GM21619 (cell line): ENCODE data around the gene LAMA5.

ENCODE experiments used
- ATAC-seq: cut with Tn5 transposase; IDR thresholded peaks from one replicate; pipeline ENCODE4 v1.9.1; 2021; ENCODE audit not compliant: unreplicated experiment

Gene LAMA5

GRCh38 chr20:62372042-62372993, 5.2 kb upstream of the LAMA5 start:
- no peak for ATAC-seq

DNA sequence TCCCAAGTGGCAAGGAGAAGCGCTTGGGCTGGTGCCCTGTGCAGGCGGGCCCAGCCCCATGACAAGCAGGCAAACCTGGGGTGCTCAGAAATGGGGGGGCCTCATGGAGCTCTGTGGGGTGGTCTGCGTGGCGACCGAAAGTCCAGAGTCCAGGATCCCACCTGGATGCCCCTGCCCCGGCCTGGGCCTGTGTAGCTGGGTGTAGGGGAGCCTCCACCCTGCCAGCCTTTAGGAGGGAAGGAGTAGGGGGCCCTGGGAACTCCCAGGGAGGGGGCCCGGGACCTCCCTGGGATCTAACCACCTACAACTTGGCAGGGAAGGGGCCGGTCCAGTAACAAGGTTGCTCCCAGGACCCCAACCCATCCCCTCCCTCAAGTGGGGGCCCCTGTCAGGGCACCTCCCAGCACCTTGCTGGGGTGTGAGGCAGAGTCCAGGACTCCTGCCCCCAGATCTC, 4.5 kb upstream of the LAMA5 start:
- ATAC-seq: no peak

DNA sequence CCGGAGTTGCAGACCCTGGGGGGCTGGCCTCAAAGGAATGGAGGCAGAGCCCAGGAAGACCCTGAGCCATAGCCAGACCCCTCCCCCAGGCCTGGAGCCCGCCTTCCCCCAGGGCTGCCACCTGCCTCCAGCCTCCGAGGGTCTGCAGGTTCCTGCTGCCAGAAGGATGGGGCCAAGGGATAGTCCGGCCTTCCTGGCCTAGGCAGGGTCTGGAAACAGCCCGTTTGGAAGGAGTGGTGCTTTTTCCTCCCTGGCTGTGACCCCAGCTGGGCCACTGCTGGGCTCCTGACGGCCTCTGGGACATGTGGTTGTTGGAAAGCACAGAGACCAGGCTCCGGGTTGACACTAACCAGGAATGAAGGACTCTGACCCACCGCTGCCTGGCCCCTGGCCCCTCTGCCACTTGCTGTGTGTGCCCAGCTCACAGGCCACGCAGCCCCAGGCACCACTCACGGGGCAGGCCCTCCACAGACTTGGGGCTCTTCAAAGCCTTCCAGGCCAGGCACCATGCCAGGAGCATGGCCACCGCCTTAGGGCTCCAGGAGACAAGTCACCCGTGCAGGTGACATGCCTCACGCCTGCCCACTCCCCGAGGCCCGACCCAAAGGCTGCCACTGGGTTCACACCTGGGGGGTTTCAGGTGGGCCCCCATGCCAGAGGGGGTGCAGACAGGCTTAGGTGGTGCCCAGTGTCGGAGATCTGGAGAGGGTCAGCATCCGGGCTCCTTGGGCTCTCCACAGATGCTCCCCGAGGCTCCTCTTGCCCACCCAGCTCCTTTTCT, 3.9 kb upstream of the LAMA5 start:
- ATAC-seq: no peak

GRCh38 chr20:62370115-62370806, 3.1 kb upstream of the LAMA5 start:
- ATAC-seq: no peak

DNA sequence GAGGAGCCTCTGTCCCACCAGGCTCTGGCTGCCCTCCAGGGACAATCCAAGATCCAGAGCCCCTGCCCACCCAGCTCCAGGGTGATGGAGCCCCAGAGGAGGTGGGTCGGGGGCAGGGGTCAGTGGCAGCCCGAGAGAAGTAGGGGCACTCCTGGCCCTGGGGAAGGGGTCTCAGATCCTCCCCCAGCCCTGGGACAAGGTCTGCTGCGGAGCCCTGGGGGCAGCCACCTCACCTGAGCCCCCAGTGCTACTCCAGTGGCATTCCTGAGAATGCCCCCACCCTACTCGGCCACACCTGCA, 2.7 kb upstream of the LAMA5 start:
- ATAC-seq: no peak

- no peak for ATAC-seq
These were observed 2.1 kb upstream of the LAMA5 start for GRCh38 chr20:62368976-62369814.

DNA sequence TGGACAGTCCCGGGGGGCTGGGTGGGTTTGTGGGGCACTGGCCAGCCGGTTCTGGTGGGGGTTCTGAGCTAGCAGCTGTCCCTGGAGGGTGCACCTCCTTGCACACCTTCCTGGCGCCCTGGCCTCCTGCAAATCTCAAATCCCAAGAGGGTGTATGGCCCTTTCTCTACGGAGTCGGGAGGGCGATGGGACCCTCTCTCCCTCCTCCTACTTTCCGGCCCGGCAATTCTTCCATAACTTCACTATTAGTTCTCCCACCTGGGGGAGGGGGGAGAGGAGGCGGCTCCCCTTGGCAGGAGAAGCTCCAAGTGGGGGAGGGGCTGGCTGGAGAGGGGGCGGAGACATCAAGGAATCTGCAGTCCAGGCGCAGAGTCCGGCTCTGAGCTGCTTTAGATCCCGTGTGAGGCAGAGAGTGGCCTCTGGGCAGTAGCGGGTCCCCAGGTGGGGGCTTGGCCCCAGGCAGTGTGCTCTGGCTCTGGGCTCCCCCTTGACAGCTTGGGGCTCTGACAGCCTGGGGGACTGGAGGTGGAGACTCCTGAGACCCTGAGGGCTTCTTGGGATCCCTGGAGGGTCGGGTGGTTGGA, 1.4 kb upstream of the LAMA5 start:
- no peak for ATAC-seq

DNA sequence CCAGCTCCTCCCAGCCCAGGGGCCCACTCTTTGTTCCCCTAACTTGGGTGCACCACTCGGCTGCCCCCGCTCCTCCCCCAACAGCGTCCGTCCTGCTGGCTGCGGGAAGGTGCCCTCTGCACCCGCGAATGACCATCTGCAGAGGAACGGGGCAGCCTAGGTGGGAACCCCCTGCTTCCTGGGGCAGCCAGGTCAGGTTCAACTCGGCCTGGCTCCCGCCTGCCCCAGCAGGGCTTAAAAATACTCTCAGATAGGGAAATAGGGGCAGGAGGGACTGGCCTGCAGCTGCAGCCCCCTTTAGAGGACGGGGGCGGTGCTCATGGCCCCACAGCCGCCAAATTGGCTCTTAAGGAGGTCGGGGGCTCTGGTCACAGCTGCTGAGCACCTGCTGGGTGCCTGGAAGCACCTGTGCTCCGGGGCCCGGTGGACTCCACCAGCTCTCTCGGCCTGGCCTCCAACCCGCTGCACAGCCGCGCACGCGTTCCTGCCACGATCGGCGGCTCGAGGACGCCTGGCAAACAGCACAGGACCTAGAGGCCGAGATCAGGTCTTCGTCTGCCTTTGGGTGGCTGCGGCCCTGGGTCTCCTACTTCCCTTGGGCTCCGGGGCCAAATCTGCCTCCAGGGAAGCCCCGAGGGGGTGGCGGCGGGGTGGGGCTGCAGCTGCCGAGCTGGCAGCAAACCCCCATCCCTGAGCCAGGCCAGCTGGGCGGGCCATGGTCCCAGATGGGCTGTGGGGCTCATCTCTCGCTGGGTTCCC, 700 bp upstream of the LAMA5 start:
- no peak for ATAC-seq

DNA sequence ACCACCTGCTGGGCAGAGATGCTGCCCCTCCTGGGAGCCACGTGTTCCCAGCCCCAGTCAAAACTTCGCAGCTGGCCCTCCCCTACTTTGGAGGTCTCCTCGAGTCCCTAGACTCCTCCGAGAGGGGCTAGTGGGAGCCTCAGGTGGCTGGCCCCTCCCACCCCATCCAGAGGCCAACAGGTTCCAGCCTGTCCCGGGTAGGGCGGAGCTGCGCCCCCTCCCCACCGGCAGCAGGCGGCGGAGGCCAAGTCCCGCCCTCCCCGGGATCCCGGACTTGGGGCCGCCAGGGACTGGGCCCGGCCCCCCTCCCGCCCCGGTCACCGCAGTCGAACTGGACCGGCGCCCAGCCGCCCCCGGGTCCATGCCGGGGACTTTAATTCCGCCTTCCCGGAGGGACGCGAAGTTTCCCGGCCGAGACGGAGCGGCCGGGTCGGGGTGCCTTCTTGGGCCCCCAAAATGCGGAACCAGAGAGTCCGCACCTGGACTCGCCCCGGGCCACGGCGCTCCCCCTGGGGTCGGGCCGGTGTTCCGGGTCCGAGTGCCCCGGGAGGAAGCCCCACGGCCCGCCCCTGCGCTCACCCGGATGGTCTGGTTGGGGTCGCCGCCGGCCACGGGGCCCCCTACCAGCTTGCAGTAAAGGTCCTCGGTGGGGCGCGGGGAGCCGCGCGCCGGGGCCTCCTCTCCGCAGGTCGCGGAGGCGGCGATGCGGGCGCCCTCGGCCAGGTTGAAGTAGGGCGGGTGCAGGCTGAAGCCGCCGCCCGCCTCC, 559 bp downstream of the LAMA5 start:
- no peak for ATAC-seq

DNA sequence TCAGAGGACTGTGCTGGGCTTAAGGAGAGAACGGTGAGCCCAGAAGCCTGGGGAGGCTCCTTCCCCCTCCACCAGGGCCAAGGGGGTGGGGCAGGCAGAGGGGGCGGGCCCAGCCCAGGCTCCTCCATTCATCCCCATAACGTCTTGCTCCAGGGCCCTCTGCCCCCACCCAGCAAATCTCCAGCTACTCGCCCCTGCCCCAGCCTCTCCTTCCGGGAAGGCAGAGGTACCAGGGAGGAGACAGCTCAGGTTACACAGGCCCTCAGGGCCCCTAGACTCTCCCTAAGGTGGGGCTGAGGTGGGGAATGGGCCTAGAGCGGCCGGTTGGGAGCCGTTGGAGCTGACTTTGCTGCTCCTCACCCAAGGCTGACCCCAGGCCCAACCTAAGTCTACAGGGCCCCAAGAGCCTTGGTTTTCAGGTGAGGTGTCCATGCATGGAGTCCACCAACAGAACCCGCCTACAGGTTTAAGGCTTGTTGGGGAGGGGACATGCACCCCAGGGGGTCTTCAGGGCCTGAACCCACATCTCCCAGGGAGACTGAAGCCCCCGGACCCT, 1.2 kb downstream of the LAMA5 start:
- no peak for ATAC-seq

- ATAC-seq: no peak
These were observed 2.0 kb downstream of the LAMA5 start for GRCh38 chr20:62364911-62365736.

GRCh38 chr20:62363920-62364851, 2.9 kb downstream of the LAMA5 start:
- ATAC-seq: no peak

DNA sequence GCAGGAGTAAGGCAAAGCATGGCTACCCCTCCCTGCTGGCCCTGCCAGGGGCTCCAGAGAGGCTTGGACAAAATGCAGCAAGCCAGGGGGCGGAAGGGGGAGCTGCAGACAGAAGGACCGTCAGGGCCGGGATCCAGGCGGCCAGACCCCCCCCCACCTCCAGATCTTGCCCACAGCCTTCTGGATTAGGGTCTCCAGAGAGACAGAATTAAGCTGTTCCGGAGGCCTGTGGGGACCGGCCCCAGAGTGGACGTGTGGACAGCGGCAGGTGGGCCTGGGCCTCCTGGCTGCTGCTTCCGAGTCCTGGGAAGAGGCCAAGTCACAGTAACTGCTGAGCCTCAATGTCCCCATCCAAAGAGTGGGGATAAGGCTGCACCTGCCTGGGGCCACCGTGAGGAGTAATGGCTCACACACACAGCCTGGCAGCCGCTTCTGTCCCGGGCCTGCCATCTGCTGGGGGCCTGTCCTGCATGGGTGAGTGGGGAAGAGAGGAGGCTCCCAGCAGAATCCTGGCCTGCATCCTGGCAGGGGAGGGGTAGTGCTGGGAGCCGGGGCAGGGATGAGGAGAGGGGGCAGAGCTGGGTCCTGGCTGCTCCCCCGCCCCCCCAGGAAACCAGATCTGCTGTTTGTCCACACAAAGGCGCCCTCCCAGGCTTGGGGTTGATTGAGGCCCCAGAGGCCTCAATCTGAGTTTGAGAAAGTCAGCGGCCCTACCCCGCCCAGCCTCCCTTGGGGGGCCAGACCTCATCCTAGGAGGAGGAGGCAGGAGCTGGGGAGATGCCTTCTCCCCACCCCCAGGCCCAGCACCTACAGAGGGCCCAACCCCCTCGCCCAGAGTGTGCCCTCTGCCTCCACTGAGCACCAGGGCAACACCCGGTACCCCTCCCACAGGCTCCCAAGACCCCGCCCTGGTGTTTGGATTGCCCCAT, 3.9 kb downstream of the LAMA5 start:
- ATAC-seq: no peak

- no peak for ATAC-seq
These were observed 4.5 kb downstream of the LAMA5 start for GRCh38 chr20:62362590-62362940.

GRCh38 chr20:62361799-62362589, 5.1 kb downstream of the LAMA5 start:
- ATAC-seq: no peak
